ENCODE measurements around the gene PRKAA1. TPM values are rescaled to one million over a fixed set of nuclear protein-coding genes. Genes with fewer than 3 reads are reported as not detected.

Gene PRKAA1
- total RNA-seq, 1 donor = 95.5 TPM

DNA sequence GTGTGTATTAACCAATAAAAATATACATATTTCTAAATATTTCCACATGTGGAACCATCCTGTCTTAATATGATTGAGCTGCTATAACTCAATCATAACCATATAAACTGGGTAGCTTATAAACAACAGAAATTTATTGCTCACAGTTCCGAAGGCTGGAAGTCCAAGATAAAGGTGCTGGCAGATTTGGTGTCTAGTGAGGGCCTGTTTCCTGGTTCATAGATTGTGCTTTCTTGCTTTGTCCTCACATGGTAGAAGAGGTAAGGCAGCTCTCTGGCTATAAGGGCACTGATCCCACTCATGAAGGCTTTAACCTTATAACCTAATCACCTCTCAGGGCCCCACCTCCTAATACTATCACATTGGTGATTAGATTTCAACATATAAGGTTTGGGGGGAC, 14.0 kb upstream of the PRKAA1 start:
- Histone ChIP-seq H3K4me3 (ENCODE audit: insufficient read depth, low read length) (no peak overlapping the region), H3K4me2 (ENCODE audit: insufficient read depth, low read length) (no peak overlapping the region), H3K4me1 (ENCODE audit: insufficient read depth, low read length) (peaks cover 5% of the 10 kb centered on the region), H3K9me3 (ENCODE audit: low read depth, low read length) (no peaks in the 10 kb centered on the region), H3K27me3 (ENCODE audit: insufficient read depth, low read length) (no peaks in the 10 kb centered on the region), H3K27ac (ENCODE audit: low read depth, low read length) (no peak overlapping the region), H3K79me2 (ENCODE audit: insufficient read depth, low read length) (no peaks in the 10 kb centered on the region), H4K20me1 (ENCODE audit: insufficient read depth, low read length) (no peaks in the 10 kb centered on the region), H3K36me3 (ENCODE audit: insufficient read depth, low read length) (no peaks in the 10 kb centered on the region), H2AFZ (ENCODE audit: low read length) (no peak overlapping the region)
- TF ChIP-seq, protein P1, sequence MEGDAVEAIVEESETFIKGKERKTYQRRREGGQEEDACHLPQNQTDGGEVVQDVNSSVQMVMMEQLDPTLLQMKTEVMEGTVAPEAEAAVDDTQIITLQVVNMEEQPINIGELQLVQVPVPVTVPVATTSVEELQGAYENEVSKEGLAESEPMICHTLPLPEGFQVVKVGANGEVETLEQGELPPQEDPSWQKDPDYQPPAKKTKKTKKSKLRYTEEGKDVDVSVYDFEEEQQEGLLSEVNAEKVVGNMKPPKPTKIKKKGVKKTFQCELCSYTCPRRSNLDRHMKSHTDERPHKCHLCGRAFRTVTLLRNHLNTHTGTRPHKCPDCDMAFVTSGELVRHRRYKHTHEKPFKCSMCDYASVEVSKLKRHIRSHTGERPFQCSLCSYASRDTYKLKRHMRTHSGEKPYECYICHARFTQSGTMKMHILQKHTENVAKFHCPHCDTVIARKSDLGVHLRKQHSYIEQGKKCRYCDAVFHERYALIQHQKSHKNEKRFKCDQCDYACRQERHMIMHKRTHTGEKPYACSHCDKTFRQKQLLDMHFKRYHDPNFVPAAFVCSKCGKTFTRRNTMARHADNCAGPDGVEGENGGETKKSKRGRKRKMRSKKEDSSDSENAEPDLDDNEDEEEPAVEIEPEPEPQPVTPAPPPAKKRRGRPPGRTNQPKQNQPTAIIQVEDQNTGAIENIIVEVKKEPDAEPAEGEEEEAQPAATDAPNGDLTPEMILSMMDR (IDR thresholded peaks at IDR 0.05; ENCODE audit: extremely low read depth, low read depth, low read length) = no peak
- DNase-seq (ENCODE audit: insufficient read length, low spot score, missing footprints) = no peak

DNA sequence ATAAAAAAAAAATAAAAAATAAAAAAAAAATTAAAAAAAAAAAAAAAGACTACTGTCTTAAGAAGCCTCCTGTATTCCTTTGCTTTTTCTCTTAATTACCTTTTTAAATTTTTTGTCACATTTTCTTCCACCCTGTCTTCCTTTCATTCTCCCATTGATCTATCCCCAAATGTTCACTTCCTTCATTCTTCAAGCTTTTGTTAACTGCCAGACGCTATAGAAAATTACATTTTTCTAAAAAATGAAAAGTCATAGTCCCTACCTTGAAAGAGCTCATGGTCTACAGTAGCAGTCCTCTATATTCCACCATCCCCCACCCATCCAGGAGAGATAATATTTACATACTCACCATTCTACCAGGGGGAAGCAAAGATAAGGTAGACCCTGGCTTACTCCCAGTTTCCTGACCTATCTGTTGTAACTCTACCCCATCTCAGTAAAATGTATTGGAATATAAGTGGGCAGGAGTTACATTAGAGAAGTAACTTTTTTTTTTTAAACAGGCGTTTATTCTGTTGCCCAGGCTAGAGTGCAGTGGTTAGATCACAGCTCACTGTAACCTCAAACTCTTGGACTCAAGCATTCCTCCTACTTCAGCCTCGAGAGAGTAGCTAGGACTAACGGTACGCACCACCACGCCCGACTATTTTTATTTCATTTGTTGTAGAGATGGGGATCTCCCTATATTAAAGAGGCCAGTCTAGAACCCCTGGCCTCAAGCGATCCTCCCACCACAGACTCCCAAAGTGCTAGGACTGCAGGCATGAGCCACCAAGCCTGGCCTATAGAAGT, 3.8 kb upstream of the PRKAA1 start:
- no peak overlapping the region for H2AFZ ChIP-seq (ENCODE audit: low read length)
- no peaks in the 10 kb centered on the region for H3K27me3 ChIP-seq (ENCODE audit: insufficient read depth, low read length)
- no peak overlapping the region for H3K27ac ChIP-seq (ENCODE audit: low read depth, low read length)
- peak; percentile 18 for DNase-seq (ENCODE audit: insufficient read length, low spot score, missing footprints)
- H3K9me3 ChIP-seq (ENCODE audit: low read depth, low read length) = no peaks in the 10 kb centered on the region
- peaks cover 6% of the 10 kb centered on the region for H3K79me2 ChIP-seq (ENCODE audit: insufficient read depth, low read length)
- peaks cover 1% of the 10 kb centered on the region for H4K20me1 ChIP-seq (ENCODE audit: insufficient read depth, low read length)
- TF ChIP-seq, protein P1 (IDR thresholded peaks at IDR 0.05; ENCODE audit: extremely low read depth, low read depth, low read length) = no peak
- no peak overlapping the region for H3K4me3 ChIP-seq (ENCODE audit: insufficient read depth, low read length)
- H3K36me3 ChIP-seq (ENCODE audit: insufficient read depth, low read length) = no peaks in the 10 kb centered on the region
- H3K4me2 ChIP-seq (ENCODE audit: insufficient read depth, low read length) = no peak overlapping the region
- H3K4me1 ChIP-seq (ENCODE audit: insufficient read depth, low read length) = peaks cover 8% of the 10 kb centered on the region

DNA sequence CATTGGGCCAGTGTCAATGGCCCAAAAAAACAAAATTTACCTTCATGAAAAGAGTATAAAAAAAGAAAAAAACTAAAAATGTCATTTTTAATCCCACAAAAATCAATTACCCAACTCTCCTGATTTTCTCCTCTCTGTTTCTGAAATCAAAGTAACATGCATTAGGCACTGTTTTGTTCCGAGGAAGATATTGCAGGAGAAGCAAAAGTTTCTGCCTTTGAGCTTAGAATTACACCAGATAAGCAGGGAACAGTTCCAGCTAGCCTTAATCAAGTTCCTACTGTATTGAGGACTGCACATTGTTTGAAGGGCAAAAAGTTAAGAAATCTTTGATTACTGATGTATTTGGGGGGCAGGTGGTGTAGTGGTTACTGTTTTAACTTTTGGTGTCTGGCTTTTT, 1.1 kb upstream of the PRKAA1 start:
- Histone ChIP-seq H3K4me1 (ENCODE audit: insufficient read depth, low read length) (peaks cover 18% of the 10 kb centered on the region), H3K36me3 (ENCODE audit: insufficient read depth, low read length) (peaks cover 3% of the 10 kb centered on the region), H2AFZ (ENCODE audit: low read length) (no peak overlapping the region), H3K27me3 (ENCODE audit: insufficient read depth, low read length) (no peaks in the 10 kb centered on the region), H4K20me1 (ENCODE audit: insufficient read depth, low read length) (peaks cover 19% of the 10 kb centered on the region), H3K9me3 (ENCODE audit: low read depth, low read length) (no peaks in the 10 kb centered on the region), H3K27ac (ENCODE audit: low read depth, low read length) (no peak overlapping the region), H3K4me3 (ENCODE audit: insufficient read depth, low read length) (no peak overlapping the region), H3K79me2 (ENCODE audit: insufficient read depth, low read length) (peaks cover 33% of the 10 kb centered on the region), H3K4me2 (ENCODE audit: insufficient read depth, low read length) (peak overlapping the region; percentile 96)
- TF ChIP-seq, protein P1 (IDR thresholded peaks at IDR 0.05; ENCODE audit: extremely low read depth, low read depth, low read length) = no peak
- DNase-seq (ENCODE audit: insufficient read length, low spot score, missing footprints) = peak; percentile 22

DNA sequence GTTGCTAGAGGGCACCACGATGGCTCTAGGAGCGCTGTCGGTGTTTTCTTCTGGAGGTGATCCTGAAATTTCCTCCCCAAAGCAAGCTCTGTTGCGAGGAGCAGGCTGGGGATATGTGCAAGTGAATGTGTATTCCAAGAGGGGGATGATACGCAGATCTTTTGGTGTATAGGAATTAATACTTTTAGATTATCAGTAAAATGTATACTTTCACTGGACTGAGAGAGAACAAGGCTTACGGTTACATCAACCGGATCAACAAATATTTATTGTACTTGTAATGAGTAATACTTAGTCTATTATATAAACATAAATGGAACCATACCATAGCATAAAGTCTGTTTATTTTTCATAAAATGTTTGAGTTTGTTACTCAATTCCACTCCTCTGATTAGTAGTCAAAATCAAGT, 632 bp upstream of the PRKAA1 start:
- H3K4me3 ChIP-seq (ENCODE audit: insufficient read depth, low read length) = peak overlapping the region; percentile 96
- peaks cover 19% of the 10 kb centered on the region for H4K20me1 ChIP-seq (ENCODE audit: insufficient read depth, low read length)
- no peaks in the 10 kb centered on the region for H3K27me3 ChIP-seq (ENCODE audit: insufficient read depth, low read length)
- peak overlapping the region; percentile 100 for H2AFZ ChIP-seq (ENCODE audit: low read length)
- no peaks in the 10 kb centered on the region for H3K9me3 ChIP-seq (ENCODE audit: low read depth, low read length)
- H3K4me2 ChIP-seq (ENCODE audit: insufficient read depth, low read length) = peak overlapping the region; percentile 96
- H3K36me3 ChIP-seq (ENCODE audit: insufficient read depth, low read length) = peaks cover 3% of the 10 kb centered on the region
- DNase-seq (ENCODE audit: insufficient read length, low spot score, missing footprints) = peak; percentile 96
- peak overlapping the region; percentile 88 for H3K27ac ChIP-seq (ENCODE audit: low read depth, low read length)
- TF ChIP-seq, protein P1 (IDR thresholded peaks at IDR 0.05; ENCODE audit: extremely low read depth, low read depth, low read length) = no peak
- H3K79me2 ChIP-seq (ENCODE audit: insufficient read depth, low read length) = peaks cover 38% of the 10 kb centered on the region
- H3K4me1 ChIP-seq (ENCODE audit: insufficient read depth, low read length) = peaks cover 18% of the 10 kb centered on the region
